OCI-LY3 (cell line): Measurements from ENCODE around the gene HDAC7.

Source experiments
- H2AFZ ChIP-seq: fragments of 200-600, 300-600 bp; shearing (Covaris generic); 2 replicates; pipeline ENCODE4 v1.6.0; 2014; ENCODE audit warnings: antibody characterized with exemption, low read depth, low read length
- H3K27ac ChIP-seq: fragments of 200-600, 300-600 bp; sonication (generic); 2 replicates; pipeline ENCODE4 v1.5.1; 2014; ENCODE audit warnings: mild to moderate bottlenecking, low read length, moderate library complexity, mixed read lengths
- H3K27me3 ChIP-seq: fragments of 200-600, 300-600 bp; sonication (generic); 2 replicates; pipeline ENCODE4 v1.6.1; 2014; ENCODE audit warnings: low read depth, low read length, mixed read lengths
- H3K36me3 ChIP-seq: fragments of 200-600, 300-600 bp; sonication (generic); replicated peaks from 2 replicates; pipeline ENCODE3; 2014; ENCODE audit warnings: low read depth, low read length, mixed read lengths
- H3K4me1 ChIP-seq: fragments of 300-600, 200-600 bp; sonication (generic); 2 replicates; pipeline ENCODE4 v1.6.1; 2014; ENCODE audit warnings: low read length, mixed read lengths
- H3K4me2 ChIP-seq: fragments of 200-600, 300-600 bp; sonication (generic); 2 replicates; pipeline ENCODE4 v1.6.1; 2014; ENCODE audit warnings: low read length, mixed read lengths
- H3K4me3 ChIP-seq: fragments of 300-600, 200-600 bp; sonication (generic); 2 replicates; pipeline ENCODE4 v1.5.1; 2014; ENCODE audit warnings: antibody characterized with exemption, mild to moderate bottlenecking, low read length, moderate library complexity
- H3K79me2 ChIP-seq: fragments of 300-600, 200-600 bp; shearing (Covaris generic); 2 replicates; pipeline ENCODE4 v1.6.1; 2014; ENCODE audit warnings: mild to moderate bottlenecking, low read length, mixed read lengths
- H3K9ac ChIP-seq: fragments of 300-600, 200-600 bp; shearing (Covaris generic); 2 replicates; pipeline ENCODE4 v1.6.0; 2014; ENCODE audit warnings: mild to moderate bottlenecking, low read length, moderate library complexity
- H3K9me3 ChIP-seq: fragments of 200-600, 300-600 bp; shearing (Covaris generic); 2 replicates; pipeline ENCODE4 v1.6.1; 2014; ENCODE audit warnings: low read length, mixed read lengths; ENCODE audit not compliant: insufficient read depth
- H4K20me1 ChIP-seq: fragments of 200-600, 300-600 bp; sonication (generic); 2 replicates; pipeline ENCODE4 v1.6.1; 2016; ENCODE audit warnings: low read length, mixed read lengths; ENCODE audit not compliant: insufficient read depth
- EZH2phosphoT487 ChIP-seq: fragments of 200-600 bp; shearing (Covaris generic); IDR thresholded peaks from 2 replicates; pipeline ENCODE4 v1.6.1; 2018; ENCODE audit warnings: antibody characterized with exemption, mixed run types, low read depth
- TF ChIP-seq, protein P1 (sequence below): fragments of 200-600, 300-600 bp; sonication (generic); IDR thresholded peaks from 2 replicates; pipeline ENCODE4 v1.5.1; 2014; ENCODE audit warnings: antibody characterized with exemption, low read length, low read depth

HDAC7 gene

DNA sequence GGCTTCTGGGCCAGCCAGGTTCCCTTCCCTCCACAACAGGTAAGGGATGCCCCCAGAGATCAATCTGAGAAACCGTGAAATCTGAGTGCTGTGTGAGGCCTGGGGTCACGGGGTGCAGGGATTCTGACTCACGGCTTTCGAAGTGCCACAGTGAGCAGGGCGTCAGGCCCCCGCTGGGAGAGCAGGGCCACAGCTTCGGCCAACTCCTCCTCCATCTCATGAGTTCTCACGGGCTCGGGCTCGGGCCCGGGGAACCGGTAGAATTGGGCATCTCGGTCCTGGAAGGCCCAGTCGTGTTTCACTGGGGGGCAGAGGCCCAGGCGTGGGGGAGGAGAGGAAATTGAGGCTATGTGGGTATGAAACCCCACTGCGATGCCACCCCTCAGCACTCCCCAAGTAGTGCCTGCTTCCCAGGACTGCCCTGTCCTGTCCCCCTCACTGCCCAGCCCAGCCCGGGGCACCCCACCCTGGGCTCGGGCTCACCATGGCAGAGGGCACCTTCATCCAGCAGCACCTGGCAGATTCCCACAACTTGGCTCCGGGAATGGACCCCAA is 68.7 kb downstream of the HDAC7 start:
- no peak overlapping the region for H3K4me3 ChIP-seq
- no peaks in the 10 kb centered on the region for H3K9me3 ChIP-seq
- H3K27me3 ChIP-seq: peaks cover 4% of the 10 kb centered on the region; the same call in 1 of the 2 replicates
- peaks cover 60% of the 10 kb centered on the region for H3K4me1 ChIP-seq
- no peak overlapping the region for H3K9ac ChIP-seq
- no peaks in the 10 kb centered on the region for H4K20me1 ChIP-seq
- peak overlapping the region; percentile 27; the same call in 1 of the 2 replicates for H3K4me2 ChIP-seq
- peak overlapping the region; percentile 12 for H3K27ac ChIP-seq
- H3K36me3 ChIP-seq: no peaks in the 10 kb centered on the region
- no peak for TF ChIP-seq EZH2phosphoT487
- TF ChIP-seq, protein P1, sequence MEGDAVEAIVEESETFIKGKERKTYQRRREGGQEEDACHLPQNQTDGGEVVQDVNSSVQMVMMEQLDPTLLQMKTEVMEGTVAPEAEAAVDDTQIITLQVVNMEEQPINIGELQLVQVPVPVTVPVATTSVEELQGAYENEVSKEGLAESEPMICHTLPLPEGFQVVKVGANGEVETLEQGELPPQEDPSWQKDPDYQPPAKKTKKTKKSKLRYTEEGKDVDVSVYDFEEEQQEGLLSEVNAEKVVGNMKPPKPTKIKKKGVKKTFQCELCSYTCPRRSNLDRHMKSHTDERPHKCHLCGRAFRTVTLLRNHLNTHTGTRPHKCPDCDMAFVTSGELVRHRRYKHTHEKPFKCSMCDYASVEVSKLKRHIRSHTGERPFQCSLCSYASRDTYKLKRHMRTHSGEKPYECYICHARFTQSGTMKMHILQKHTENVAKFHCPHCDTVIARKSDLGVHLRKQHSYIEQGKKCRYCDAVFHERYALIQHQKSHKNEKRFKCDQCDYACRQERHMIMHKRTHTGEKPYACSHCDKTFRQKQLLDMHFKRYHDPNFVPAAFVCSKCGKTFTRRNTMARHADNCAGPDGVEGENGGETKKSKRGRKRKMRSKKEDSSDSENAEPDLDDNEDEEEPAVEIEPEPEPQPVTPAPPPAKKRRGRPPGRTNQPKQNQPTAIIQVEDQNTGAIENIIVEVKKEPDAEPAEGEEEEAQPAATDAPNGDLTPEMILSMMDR: no peak
- H3K79me2 ChIP-seq: no peaks in the 10 kb centered on the region
- no peak overlapping the region for H2AFZ ChIP-seq

GRCh38 chr12:47750229-47750798 is 69.4 kb downstream of the HDAC7 start:
- Histone ChIP-seq H3K27ac (no peak overlapping the region), H3K4me2 (no peak overlapping the region), H3K4me3 (no peak overlapping the region), H4K20me1 (no peaks in the 10 kb centered on the region), H3K79me2 (no peaks in the 10 kb centered on the region), H3K4me1 (peaks cover 55% of the 10 kb centered on the region), H3K9ac (no peak overlapping the region), H3K36me3 (no peaks in the 10 kb centered on the region), H3K27me3 (peaks cover 5% of the 10 kb centered on the region), H2AFZ (no peak overlapping the region), H3K9me3 (no peaks in the 10 kb centered on the region)
- TF ChIP-seq EZH2phosphoT487: no peak
- TF ChIP-seq, protein P1: no peak

DNA sequence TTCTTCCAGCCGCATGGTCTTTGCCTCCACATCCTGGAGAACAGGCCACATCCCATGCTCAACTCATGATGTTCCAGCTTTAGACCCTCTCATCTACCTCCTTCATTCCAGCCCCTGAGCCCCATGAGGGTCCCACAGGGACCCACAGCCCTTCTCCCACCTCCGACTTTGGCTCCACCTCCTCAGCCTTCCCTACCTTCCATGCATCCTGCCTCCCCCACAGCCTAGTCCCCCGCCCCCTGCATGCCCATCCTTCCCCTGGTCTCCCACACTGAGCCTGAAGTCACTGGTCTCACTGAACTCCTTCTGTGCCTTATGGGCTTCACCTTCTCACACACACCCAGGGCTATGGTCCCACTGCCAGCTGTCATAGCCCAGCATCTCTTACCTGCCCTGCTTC is 70.8 kb downstream of the HDAC7 start:
- Histone ChIP-seq H3K4me3 (no peak overlapping the region), H2AFZ (no peak overlapping the region), H3K4me2 (no peak overlapping the region), H3K36me3 (no peaks in the 10 kb centered on the region), H4K20me1 (no peaks in the 10 kb centered on the region), H3K4me1 (peaks cover 41% of the 10 kb centered on the region), H3K27ac (no peak overlapping the region), H3K79me2 (no peaks in the 10 kb centered on the region), H3K27me3 (peaks cover 18% of the 10 kb centered on the region), H3K9me3 (no peaks in the 10 kb centered on the region), H3K9ac (no peak overlapping the region)
- TF ChIP-seq EZH2phosphoT487: no peak
- TF ChIP-seq, protein P1: no peak

DNA sequence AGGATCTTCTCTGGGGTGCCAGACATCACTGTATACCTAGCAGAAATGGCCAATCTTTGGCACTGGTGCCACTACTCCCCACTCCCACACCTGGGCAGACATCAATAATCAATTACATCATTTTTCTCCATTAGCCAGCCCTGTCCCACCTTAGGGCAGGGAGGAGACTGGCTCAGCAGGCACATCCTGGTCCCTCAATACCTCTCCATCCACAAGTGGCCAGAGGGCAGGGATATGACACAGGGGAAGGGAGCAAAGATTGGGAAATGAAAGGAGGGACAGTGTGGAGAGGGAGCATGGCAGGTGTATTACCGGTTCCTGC is 71.2 kb downstream of the HDAC7 start:
- Histone ChIP-seq H2AFZ (no peak overlapping the region), H3K4me1 (peaks cover 37% of the 10 kb centered on the region), H3K36me3 (no peaks in the 10 kb centered on the region), H3K4me3 (no peak overlapping the region), H3K9me3 (no peaks in the 10 kb centered on the region), H4K20me1 (no peaks in the 10 kb centered on the region), H3K27me3 (peaks cover 22% of the 10 kb centered on the region), H3K4me2 (no peak overlapping the region), H3K9ac (no peak overlapping the region), H3K27ac (no peak overlapping the region), H3K79me2 (no peaks in the 10 kb centered on the region)
- TF ChIP-seq EZH2phosphoT487: no peak
- TF ChIP-seq, protein P1: no peak
